A549 treated with Mapracorat at 1 μM for 4 hours (cell line): ENCODE measurements around the gene ZNF106. TPM values are rescaled to one million over a fixed set of nuclear protein-coding genes. Genes with fewer than 3 reads are reported as not detected.

Experiments
- total RNA-seq: library from RNA; stranded (reverse); fragments of 200-300 nt; extraction: Qiagen RNA extraction; gene quantifications from 5 replicates; pipeline ENCODE4 v1.2.3, GENCODE V29; 2022

Gene ZNF106
- total RNA-seq, result 7.2 to 11.2 TPM (median 10.2 TPM) in 5 replicates

GRCh38 chr15:42490671-42491538, at the start of gene ZNF106:
Gene ZNF106 (minus strand): TSS chr15:42491141. CDS start chr15:42472289, 18,852 bp downstream.

GRCh38 chr15:42495361-42496212, 4.6 kb upstream of the ZNF106 start, which contains the start of gene SNAP23:
Gene SNAP23 (plus strand): TSS chr15:42495634. CDS start chr15:42511847, 16,213 bp downstream.

Other genes starting within 250 kb of the ZNF106 start
- gene GANC, start 217.9 kb downstream of the ZNF106 start, total RNA-seq, result 5.4 to 7.4 TPM (median 6.9 TPM) in 5 replicates
- 26.0 to 32.5 TPM (median 27.5 TPM) in 5 replicates for gene TMEM87A, start 217.7 kb downstream of the ZNF106 start, total RNA-seq
- 0.21 to 0.40 TPM (median 0.27 TPM) in 5 replicates for gene CAPN3, start 131.6 kb downstream of the ZNF106 start, total RNA-seq
- gene SNAP23, start 4.5 kb upstream of the ZNF106 start, total RNA-seq, result 15.8 to 40.2 TPM (median 16.1 TPM) in 5 replicates
- 9.2 to 13.0 TPM (median 11.5 TPM) in 5 replicates for gene LRRC57, start 57.7 kb upstream of the ZNF106 start, total RNA-seq
- 18.1 to 22.3 TPM (median 21.0 TPM) in 5 replicates for gene HAUS2, start 57.7 kb upstream of the ZNF106 start, total RNA-seq
- gene STARD9, start 84.5 kb upstream of the ZNF106 start, total RNA-seq, result 1.6 to 2.1 TPM (median 1.9 TPM) in 5 replicates
- 4.2 to 8.5 TPM (median 5.8 TPM) in 5 replicates for gene CDAN1, start 246.0 kb upstream of the ZNF106 start, total RNA-seq